GM12874 (cell line): ENCODE data around the gene RMI2.

ENCODE experiments used
- TF ChIP-seq, protein P1 (sequence below): IDR thresholded peaks from 2 replicates; pipeline ENCODE4 v1.5.1; 2011; ENCODE audit warnings: low read depth, mild to moderate bottlenecking, control low read depth, low read length, moderate library complexity; ENCODE audit not compliant: insufficient read depth

Gene RMI2

DNA sequence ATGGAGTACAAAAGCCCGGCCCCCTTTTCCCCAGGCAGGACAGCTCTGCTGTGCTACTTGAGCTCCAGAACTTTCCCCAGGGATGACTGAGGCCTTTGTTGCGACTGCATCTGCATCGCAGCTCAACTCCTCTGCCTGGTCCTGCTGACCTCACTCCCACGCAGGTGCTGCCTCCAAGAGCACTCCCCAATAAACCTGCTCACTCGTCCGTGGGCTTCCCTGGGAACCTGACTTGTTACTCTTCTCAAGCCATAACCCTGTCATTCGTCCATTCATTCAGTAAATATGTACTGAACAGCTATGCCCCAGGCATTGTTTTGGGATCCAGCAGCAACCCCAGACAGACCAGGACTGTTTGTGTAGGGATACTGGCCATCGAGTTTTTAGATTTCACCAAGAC is 11.6 kb upstream of the RMI2 start:
- TF ChIP-seq, protein P1, sequence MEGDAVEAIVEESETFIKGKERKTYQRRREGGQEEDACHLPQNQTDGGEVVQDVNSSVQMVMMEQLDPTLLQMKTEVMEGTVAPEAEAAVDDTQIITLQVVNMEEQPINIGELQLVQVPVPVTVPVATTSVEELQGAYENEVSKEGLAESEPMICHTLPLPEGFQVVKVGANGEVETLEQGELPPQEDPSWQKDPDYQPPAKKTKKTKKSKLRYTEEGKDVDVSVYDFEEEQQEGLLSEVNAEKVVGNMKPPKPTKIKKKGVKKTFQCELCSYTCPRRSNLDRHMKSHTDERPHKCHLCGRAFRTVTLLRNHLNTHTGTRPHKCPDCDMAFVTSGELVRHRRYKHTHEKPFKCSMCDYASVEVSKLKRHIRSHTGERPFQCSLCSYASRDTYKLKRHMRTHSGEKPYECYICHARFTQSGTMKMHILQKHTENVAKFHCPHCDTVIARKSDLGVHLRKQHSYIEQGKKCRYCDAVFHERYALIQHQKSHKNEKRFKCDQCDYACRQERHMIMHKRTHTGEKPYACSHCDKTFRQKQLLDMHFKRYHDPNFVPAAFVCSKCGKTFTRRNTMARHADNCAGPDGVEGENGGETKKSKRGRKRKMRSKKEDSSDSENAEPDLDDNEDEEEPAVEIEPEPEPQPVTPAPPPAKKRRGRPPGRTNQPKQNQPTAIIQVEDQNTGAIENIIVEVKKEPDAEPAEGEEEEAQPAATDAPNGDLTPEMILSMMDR: no peak

DNA sequence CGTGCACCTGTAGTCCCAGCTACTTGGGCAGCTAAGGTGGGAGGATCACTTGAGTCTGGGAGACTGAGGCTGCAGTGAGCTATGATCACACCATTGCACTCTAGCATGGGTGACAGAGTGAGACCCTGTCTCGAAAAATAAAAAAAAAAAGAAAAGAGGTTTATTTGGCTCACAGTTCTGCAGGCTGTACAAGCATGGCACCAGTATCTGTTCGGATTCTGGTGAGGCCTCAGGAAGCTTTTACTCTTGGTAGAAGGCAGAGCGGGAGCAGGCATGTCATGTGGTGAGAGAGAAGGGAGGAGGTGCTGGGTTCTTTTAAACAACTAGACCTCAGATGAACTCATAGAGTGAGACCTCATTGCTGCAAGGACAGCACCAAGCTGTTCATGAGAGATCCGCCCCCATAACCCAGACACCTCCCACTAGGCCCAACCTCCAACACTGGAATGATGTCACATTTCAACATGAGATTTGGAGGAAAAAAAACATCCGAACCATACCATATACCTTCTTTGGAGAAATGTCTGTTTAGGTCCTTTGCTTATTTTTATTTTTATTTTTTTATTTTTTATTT is 10.3 kb upstream of the RMI2 start:
- TF ChIP-seq, protein P1: no peak

DNA sequence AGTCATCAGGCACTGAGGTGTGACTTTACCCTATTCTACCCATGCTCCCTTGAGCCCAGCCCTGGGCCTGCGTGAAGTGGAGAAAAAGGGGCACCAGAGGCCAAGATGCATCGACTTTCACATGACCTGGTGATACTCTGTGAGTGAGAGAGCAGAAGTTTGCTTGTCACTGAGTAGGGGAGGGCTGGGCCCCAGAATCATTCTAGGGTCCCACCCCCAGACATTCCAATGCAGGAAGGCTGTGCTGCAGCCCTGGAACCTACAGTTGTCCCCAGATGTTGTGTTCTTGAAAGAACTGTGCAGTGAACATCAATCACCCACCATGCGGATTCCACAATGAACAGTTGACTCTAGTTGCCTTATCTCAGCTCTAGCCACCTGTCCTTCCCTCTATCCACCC is 6.2 kb upstream of the RMI2 start:
- TF ChIP-seq, protein P1: no peak

DNA sequence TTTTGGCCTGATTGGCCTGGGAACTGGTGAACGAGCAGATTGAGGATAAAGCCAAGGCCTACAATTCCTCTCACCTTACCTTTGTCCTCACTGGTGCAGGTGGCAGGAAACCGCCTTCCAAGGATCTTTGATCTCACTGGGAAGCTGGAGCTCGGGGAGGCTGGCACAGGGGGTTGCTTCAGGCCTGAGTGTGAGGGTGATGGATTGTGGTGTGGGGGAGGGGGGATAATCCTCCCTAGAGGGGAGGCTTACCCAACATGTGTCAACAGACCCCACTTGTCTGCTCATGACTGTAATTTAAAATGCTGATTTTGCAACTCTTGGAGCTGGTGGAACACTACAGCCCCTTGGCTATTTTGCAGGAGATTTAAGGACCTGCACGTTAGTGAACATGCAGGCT is 4.5 kb upstream of the RMI2 start:
- TF ChIP-seq, protein P1: no peak

DNA sequence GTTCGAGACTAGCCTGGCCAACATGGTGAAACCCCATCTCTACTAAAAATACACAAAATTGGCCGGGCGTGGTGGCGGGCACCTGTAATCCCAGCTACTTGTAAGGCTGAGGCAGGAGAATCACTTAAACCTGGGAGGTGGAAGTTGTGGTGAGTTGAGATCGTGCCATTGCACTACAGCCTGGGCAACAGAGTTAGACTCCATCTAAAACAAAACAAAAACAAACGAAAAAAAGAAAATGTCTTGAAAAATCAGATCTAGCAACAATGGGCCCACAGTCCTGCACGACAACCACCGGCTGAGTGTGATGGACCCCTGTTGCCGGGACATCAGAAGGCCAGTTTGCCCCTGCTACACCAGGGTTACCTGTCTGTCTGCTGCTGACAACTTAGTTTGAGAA is 3.9 kb upstream of the RMI2 start:
- TF ChIP-seq, protein P1: no peak

DNA sequence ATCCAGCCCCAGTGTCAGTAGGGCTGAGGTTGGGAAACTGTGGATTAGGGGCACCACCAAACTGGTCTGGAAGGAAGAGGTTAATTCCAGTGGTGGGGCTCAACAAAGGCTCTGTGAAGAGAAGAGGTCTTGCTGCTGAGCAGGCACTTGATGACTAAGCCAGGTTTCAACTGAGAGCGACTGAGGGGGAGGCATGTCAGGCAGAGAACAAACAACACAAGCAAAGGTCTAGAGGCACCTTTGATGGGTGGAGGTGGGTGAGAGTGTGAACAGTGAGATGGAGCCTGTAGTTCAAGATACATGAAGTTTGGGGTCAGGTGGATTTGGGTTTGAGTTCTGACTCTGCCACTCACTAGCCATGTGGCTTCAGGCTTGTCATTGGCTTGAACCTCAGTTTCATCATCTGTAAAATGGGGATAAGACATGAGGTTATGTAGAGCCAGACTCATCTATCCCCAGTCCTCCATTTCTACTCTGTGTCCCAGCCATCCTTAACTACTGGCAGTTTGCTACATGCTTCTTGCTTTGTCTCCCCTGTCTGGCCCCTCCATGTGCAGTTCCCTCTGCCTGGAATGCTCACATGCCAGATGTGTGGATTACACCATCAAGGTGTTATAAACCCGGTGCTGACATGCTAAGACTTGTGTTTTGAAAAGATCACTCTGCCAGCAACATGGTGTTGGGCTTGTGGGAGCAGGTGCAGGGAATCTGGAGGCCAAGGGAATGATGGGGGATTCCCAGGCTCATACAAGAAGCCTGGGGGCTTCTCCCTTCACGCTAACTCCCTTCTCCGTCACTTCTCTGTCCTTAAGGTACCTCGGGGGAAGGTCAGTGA is 3.0 kb upstream of the RMI2 start:
- TF ChIP-seq, protein P1: no peak

DNA sequence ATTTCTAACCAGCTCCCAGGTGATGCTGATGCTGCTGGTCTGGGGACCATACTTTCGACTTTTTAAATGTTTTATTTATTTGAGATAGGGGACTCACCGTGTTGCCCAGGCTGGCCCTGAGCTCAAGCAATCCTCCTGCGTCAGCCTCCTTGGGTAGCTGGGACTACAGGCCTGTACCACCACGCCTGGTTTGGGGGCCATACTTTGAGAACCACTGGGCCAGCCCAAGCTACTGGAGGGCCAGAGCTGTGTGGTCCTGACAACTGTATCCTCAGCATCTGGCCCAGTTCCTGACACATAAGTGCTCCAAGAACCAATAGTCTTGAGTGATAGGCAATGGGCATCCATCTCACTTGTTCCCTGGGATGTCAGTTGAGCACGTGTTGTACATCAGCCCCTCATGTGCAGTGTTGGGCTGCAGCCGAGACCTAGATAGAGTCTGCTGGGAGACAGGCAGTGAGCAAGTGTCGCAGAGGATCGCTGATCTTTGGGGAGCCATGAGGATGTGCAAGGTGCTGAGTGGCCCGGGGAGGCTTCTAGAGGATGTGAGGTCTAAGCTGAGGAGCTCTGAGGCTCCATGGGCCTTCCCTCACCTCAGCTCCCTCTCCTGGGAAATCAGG is 1.6 kb downstream of the RMI2 start:
- TF ChIP-seq, protein P1: no peak
